Kidney (tissue), 14 donors: ENCODE data around the gene ALK. TPM values are rescaled to one million over a fixed set of nuclear protein-coding genes. Genes with fewer than 3 reads are reported as not detected.

Experiments
- DNase-seq, 5 donors: peaks; one replicate each; pipeline ENCODE4 v3.0.0-alpha.2; 2013 to 2020
- FAIRE-seq: peaks from 2 replicates; lab custom pipeline; 2012; peaks lifted over from hg19 to GRCh38; lab: Jason Lieb, UNC
- H3K27ac ChIP-seq, 2 donors: one replicate each; pipeline ENCODE4 v1.7.0; 2013; ENCODE audit warnings: low read depth in 2 of 2, low read length in 2 of 2, inconsistent platforms in 1 of 2
- H3K27me3 ChIP-seq: one replicate; pipeline ENCODE4 v1.7.1; 2013; ENCODE audit warnings: low read length, inconsistent platforms; ENCODE audit not compliant: control insufficient read depth, insufficient read depth
- H3K36me3 ChIP-seq, 3 donors: one replicate each; pipeline versions ENCODE4 v1.7.0 to v1.7.1; 2013; ENCODE audit warnings: low read length in 3 of 3, control low read depth in 1 of 3, inconsistent platforms in 1 of 3; ENCODE audit not compliant: insufficient read depth in 3 of 3, control insufficient read depth in 2 of 3
- H3K4me1 ChIP-seq, 3 donors: one replicate each; pipeline versions ENCODE4 v1.7.0 to v1.7.1; 2013; ENCODE audit warnings: low read length in 3 of 3, inconsistent platforms in 1 of 3, low read depth in 1 of 3; ENCODE audit not compliant: control insufficient read depth in 2 of 3, insufficient read depth in 2 of 3
- H3K4me3 ChIP-seq, 3 donors: one replicate each; pipeline versions ENCODE4 v1.7.0 to v1.8.1; 2013; ENCODE audit warnings: low read length in 3 of 3, control low read depth in 1 of 3, inconsistent platforms in 1 of 3
- H3K9ac ChIP-seq, 3 donors: one replicate each; pipeline versions ENCODE4 v1.7.0 to v1.7.1; 2013; ENCODE audit warnings: low read length in 3 of 3, control low read depth in 1 of 3, inconsistent platforms in 1 of 3
- H3K9me3 ChIP-seq, 3 donors: one replicate each; pipeline versions ENCODE4 v1.7.0 to v1.7.1; 2013; ENCODE audit warnings: low read length in 3 of 3, control low read depth in 1 of 3, inconsistent platforms in 1 of 3; ENCODE audit not compliant: control insufficient read depth in 2 of 3, insufficient read depth in 1 of 3
- intact Hi-C: fragments of 100-400 bp; cut with DNase I; formaldehyde crosslinking; loops from one replicate; pipeline ENCODE4 v1.11.1; 2022
- polyA plus RNA-seq: library from polyadenylated mRNA; stranded (reverse); fragments of 350-450 nt; fragmentation: Illumina TruSeq; extraction: RNeasy Lipid Tissue Mini Kit (QIAGEN cat#74804); gene quantifications from one replicate; pipeline ENCODE4 v1.2.3, GENCODE V29; 2014; ENCODE audit warnings: low read depth, low replicate concordance; ENCODE audit not compliant: insufficient read depth
- total RNA-seq: library from RNA; stranded (reverse); fragmentation: NEBNext Ultra II Directional; extraction: Animal tissue kit (Norgen Biotek cat#: 25700); gene quantifications from one replicate; pipeline ENCODE4 v1.2.1, GENCODE V29; 2021
- TF ChIP-seq, protein P1 (sequence below): IDR thresholded peaks from 3 replicates; pipeline ENCODE4 v1.5.1; 2012; ENCODE audit warnings: mild to moderate bottlenecking, moderate library complexity, borderline replicate concordance; ENCODE audit not compliant: insufficient read depth; ENCODE audit errors: extremely low read depth
- donor health status: control.
- donor health status: control.
- donor health status: control.
- donor health status: control.
- donor health status: control.
- donor health status: DM: yes; HTN: yes; CAD: no.
- donor health status: Normal renal cell carcinoma (clear cell type).

ALK gene
- total and polyA plus RNA-seq, 2 donors from 2014 or later = 0.13 TPM; not detected in 1

DNA sequence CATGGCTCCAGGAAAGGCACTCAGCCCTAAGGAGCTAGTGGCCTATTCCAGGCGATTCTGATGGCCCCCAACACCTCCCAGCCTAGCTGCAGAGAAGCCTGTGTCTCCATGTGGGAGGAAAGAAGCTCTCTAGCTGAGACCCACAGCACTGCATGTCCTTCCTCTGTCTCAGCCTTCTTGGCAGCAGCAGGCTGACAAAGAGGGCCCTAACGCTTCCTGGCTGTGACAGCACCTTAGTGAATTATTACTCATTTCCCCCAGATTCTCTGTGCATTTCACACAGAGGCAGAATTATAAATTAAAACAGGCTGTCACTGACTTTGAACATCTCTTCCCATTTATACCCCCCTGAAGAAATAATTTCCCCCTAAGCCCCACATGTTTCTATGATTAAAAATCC lies 599.4 kb downstream of the ALK start:
- Histone ChIP-seq H3K4me1 (peaks cover 0 to 5% (median 0%) of the 10 kb centered on the region in 3 donors), H3K9ac (no peak overlapping the region), H3K27ac (no peak overlapping the region), H3K4me3 (no peak overlapping the region), H3K27me3 (no peaks in the 10 kb centered on the region), H3K9me3 (no peaks in the 10 kb centered on the region), H3K36me3 (no peaks in the 10 kb centered on the region)
- FAIRE-seq (no peak), DNase-seq (peak in 1 of 5 donors; percentile 39)
- TF ChIP-seq, protein P1, sequence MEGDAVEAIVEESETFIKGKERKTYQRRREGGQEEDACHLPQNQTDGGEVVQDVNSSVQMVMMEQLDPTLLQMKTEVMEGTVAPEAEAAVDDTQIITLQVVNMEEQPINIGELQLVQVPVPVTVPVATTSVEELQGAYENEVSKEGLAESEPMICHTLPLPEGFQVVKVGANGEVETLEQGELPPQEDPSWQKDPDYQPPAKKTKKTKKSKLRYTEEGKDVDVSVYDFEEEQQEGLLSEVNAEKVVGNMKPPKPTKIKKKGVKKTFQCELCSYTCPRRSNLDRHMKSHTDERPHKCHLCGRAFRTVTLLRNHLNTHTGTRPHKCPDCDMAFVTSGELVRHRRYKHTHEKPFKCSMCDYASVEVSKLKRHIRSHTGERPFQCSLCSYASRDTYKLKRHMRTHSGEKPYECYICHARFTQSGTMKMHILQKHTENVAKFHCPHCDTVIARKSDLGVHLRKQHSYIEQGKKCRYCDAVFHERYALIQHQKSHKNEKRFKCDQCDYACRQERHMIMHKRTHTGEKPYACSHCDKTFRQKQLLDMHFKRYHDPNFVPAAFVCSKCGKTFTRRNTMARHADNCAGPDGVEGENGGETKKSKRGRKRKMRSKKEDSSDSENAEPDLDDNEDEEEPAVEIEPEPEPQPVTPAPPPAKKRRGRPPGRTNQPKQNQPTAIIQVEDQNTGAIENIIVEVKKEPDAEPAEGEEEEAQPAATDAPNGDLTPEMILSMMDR = no peak
- intact Hi-C loops = no loop called here

DNA sequence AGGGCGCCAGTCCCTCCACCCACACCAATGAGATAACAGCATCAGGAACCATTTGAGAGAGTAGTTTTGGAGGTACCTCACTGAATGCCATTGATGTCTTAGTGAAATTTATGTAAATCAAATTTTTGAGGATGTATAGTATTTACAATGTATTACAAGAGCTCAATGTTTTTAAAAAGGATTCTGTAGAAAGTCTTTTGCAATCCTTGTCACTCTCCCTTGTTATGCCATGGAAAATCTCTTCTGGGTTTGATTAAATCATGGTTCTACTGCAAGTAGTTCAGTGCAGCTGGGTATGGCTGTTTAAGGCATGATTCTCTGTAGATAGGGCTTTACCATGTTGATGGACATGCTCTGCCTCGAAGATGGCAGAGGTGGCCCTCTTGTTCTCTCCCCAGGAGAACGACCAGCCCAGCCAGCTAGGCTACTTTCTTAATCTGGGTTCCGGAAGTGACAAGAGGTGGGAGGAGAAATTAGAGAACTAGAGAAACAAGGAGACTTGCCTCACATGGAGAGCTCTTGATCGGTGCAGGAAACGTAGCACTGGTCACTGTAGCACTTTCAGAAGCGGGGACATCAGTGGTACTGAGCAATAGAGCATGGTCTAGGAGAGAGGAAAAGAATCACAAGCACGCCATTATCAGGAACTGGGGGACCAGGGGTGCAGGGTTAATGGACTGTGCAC lies 603.4 kb downstream of the ALK start:
- intact Hi-C loops = no loop called here

DNA sequence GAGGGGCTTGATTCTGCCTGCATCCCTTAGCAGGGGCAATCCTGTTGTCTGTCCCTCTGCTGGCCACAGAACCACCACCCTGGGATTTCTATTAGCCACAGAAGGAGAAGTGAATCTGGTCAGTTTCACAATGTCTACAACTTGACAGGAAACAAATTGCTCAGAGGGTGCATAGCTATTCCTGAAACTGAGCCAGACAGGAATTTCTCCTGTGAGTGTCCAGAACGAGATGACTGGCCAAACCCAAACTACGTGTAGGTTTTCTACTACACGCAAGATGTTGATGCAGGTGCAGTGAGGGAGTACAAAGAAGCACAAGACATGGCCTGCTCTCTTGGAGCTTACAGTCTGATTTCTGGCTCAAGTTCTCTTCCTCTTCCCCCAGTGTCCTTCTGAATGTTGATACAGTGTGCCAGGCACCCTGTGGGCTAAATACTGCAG lies 604.3 kb downstream of the ALK start:
- intact Hi-C loops = no loop called here
- Histone ChIP-seq H3K9ac (no peak overlapping the region), H3K36me3 (no peaks in the 10 kb centered on the region), H3K27ac (no peak overlapping the region), H3K4me1 (peaks cover 0 to 8% (median 2%) of the 10 kb centered on the region in 3 donors), H3K9me3 (no peaks in the 10 kb centered on the region), H3K4me3 (no peak overlapping the region), H3K27me3 (no peaks in the 10 kb centered on the region)
- TF ChIP-seq, protein P1 = no peak
- DNase-seq (no peak), FAIRE-seq (no peak)

More for the DNA sequence above, 603.4 kb downstream of the ALK start:
- TF ChIP-seq, protein P1 = no peak
- Histone ChIP-seq H3K9me3 (no peaks in the 10 kb centered on the region), H3K4me3 (no peak overlapping the region), H3K27ac (no peak overlapping the region), H3K27me3 (no peaks in the 10 kb centered on the region), H3K36me3 (no peaks in the 10 kb centered on the region), H3K4me1 (peaks cover 0 to 8% (median 2%) of the 10 kb centered on the region in 3 donors), H3K9ac (no peak overlapping the region)
- no peak for DNase-seq
- FAIRE-seq = no peak
